AG08395 (cell line): Measurements from ENCODE around the gene LSM4.
A peak's percentile ranks its signal among the peaks of the same experiment; 100 is the strongest.
"Not testable (repeated sequence)": the region's sequence is repeated elsewhere in the genome, so short reads cannot be mapped to it uniquely, and the experiment has no call there.

Source experiments
- DNase-seq: peaks from one replicate; pipeline ENCODE4 v3.0.0; 2012; ENCODE audit warnings: mixed read lengths, low spot score

LSM4 gene

DNA sequence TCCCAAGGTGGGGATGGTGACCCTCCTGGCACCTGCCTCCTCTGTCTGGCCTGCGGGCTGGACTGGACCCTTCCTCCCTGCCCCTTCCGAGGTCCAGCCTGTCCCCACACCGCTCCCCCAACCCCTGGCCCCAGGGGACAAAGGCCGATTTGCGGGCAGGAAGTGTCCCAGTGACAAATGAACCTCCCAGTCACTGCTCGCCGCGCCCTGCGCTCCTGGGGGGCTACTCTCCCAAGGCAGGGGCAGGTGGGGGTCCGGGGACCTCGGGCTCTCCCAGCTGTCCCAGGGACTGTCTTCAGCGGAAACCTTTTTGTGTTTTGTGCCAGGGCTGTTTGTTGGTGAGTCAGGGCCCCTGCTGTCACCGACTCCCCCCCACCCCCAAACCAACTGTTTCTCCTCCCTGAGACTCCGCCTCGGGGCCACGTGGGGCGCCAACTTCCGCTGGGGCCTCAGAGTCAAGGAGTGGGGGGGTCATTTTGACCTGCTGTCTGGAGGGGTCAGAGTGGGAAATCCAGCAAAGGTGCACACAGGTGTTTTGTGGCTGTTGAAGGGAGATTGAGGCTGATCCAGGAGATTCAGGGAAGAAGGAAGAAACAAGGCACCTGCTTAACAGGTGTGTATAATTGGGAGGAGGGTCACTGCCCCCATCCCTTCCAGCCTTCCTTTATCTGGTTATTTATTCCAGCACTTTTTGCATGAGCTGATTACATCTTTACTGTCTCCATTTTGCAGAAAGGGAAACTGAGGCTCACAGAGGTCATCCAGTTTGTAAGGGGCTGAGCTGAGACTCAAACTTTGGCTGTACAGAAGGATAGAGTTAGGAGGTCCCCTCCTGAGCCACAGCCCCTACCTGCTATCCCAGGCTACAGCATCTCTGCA lies 18.4 kb upstream of the LSM4 start:
- peak; percentile 76 for DNase-seq

DNA sequence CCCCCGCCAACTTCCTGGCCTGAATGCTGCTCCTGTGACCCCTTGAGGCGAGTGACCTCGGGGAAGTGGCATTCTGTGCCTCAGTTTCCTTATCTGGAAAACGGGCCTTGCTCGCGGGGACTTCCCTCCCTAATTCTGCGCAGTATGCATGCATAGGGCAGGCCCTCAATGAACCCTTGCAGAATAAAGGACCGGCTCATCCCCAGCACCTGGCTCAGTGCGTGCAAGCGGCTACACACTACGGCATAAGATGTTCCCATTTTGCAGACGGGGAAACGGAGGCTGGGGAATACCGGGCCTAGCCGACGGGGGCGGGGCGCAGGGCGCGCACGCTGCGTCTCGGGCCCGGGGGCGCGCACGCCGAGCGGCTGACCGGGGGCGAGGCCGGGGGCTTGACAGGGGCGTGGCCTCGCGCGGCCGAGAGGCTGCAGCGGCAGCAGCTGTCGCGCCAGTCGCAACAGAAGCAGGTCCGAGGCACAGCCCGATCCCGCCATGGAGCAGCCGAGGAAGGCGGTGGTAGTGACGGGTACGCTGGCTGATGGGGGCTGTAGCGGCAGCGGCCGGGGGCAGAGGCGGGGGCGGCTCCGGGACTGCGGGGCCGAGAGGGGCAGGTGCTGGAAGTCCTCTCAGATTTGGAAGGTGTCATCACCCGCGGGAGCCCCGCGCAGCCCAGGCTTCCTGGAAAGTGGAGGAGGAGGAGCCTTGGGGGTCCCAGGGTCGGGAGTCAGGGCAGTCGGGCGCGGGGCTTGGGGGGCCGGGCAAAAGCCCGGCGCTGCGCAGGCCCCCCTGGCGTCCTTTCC lies 17.5 kb upstream of the LSM4 start, which contains the start of gene PGPEP1:
Gene PGPEP1, plus strand, starts transcription at position 409 of the 800 bp plus-strand sequence. Its CDS starts 84 bp downstream, at position 493.
- DNase-seq, result peak; percentile 88

DNA sequence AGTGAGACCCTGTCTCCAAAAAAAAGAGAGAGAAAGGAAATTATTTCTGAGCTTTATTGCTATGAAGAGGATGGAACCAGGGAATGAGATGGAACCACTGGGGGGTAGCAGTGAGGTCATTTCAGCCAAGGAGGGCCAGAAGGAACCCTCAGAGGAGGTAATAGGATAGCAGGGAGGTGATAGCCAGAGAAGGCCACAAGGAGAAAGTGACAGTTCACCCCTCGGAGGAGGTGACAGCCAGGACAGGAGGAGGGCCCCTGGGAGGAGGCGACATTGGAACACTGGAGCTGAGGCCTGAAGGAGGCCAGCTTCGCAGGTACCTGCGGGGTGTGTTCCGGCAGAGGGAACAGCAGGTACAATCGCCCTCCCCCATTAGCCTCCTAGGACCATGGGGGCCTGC lies 16.8 kb upstream of the LSM4 start:
- DNase-seq, result peak; percentile 38

DNA sequence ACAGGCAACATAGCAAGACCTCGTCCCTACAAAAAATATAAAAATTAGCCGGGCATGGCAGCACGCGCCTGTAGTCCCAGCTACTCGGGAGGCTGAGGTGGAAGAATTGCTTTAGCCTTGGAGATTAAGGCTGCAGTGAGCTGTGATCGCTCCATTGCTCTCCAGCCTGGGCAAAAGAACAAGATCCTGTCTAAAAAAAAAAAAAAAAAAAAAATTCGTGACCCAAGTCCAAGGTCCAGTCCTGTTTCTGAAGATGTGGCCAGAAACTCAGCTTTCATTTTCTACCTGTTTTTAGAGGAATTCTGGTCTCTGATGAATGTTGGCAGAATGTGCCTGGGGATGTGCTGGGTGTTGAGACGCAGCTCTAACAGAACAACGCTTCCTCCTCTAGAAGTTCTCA lies 15.7 kb upstream of the LSM4 start:
- no peak for DNase-seq

DNA sequence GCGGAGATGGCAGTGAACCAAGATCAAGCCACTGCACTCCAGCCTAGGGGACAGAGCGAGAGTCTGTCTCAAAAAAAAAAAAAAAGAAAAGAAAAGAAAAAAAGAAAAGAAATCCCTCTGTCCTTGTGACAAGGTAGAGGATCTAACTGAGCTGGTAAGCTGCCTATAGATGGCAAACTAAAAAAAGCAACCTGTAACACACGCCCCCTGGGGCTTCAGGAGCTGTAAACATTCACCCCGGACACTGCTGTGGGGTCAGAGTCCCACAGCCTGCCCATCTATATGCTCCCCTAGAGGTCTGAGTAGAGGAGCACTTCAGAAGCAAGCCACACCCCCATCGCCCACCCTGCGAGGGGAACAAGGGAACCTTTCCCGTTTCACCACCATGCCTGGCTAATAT lies 13.2 kb upstream of the LSM4 start:
- DNase-seq, result no peak

DNA sequence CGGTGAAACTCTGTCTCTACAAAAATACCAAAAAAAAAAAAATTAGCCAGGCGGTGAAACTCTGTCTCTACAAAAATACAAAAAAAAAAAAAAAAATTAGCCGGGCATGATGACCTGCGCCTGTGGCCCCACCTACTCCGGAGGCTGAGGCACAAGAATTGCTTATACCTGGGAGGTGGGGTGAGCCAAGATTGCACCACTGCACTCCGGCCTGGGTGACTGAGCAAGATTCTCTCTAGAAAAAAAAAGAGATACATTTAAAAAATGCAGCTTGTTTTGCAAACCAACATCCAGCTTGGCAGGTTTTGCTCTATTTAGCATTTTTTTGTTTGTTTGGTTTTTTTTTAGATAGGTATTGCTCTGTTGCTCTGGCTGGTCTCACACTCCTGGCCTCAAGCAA lies 10.8 kb upstream of the LSM4 start:
- DNase-seq, result no peak

DNA sequence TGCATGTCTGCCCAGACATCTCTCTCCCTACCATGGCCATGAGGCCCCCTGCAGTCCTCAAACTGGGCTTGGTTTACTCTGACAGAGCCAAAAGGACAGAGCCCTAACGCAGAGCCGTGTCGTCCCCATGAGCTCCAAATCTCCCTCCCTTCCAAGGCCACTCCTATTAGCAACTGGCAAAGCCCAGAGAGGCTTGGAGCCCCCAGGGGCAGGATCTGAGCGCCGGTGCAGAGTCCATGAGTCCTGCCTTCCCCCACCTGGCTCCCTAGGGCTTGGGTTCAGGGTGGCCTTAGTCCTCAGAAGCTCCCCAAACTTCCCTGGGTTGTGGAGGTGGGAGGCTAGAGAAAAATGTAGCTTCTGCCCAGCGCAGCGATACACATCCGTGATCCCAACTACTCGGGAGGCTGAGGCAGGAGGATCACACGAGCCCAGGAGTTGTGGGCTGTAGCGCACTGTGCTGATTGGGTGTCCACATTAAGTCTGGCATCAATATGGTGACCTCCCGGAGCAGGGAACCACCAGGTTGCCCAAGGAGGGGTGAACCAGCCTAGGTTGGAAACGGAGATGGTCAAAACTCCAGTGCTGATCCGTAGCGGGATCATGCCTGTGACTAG lies 10.1 kb upstream of the LSM4 start:
- no peak for DNase-seq

DNA sequence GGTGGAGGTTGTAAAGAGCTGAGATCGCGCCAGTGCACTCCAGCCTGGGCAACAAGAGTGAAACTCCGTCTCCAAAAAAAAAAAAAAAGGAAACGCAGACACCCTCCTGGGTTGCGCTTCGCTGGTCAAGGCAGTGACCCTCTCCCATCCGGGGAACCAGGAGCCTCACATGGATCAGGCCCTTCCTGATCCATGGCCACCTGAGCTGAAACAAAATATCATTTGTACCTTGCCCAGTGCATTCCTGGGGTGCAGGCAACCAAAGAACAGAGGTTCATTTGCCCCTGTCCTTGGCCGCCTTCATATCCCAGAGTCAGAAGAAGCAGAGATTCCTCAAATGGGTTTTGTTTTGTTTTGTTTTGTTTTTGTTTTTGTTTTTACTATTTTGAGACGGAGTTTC lies 8.0 kb upstream of the LSM4 start:
- no peak for DNase-seq

DNA sequence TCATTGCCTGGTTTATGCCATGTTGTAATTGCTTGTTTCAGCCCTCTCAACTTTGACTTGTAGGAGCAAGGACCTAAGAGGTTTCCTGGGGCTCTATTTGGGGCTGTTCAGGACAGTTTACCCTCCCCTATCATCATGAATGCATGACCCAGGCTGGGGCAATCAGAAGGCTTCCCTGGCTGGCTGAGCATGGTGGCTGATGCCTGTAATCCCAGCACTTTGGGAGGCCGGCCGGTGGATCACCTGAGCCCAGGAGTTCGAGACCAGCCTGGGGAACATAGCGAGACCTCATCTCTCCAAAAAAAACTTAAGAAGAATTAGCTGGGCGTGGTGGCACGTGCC lies 6.1 kb upstream of the LSM4 start:
- DNase-seq, result no peak

DNA sequence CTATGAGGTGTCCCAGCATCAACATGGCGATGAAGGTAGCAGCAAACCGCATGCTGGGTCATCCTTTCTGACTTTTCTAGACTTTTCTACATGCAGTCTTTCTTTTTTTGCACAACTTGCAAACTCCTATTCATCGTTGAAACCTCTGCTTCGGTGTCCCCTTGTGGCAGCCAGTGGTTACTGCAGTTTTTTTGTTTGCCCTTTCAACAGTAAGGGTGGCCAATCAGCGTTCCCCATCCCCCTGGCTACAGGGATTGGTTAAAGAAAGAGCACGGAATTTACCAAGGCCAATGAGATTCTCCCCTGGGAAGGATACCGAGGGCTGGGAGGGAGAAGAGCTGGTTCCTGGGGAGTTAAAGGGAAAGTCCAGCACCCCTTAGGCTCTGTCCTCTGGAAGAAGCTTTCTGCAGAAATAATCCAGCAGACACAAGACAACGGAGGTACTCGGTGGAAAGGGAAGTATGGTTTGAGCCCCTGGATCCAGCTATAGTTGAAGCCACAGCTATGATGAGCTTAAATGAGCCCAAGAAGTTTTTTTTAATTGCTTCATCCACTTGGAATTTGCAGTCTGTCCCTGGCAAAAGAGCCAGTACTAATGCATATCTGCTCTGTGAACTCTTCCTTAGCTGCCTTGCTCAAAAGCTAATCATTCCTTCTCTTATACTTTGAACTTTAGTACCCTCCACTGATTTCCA lies 5.6 kb upstream of the LSM4 start:
- peak; percentile 100 for DNase-seq

DNA sequence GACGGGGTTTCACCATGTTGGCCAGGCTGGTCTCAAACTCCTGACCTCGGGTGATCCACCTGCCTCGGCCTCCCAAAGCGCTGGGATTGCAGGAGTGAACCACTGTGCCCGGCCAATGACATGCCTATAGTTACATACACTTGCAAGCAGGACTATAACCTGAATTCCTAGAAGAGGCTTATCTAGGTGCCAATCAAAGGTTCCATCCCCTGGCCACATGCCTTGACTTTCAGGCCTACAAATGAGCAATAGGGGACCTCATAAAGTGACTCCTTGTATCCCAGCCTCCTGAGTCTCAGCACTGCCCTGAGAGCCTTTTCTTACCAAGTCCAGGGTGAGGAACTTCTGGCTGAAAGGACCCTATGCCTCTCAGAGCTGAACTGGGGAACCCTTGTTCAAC lies 3.9 kb upstream of the LSM4 start:
- no peak for DNase-seq

DNA sequence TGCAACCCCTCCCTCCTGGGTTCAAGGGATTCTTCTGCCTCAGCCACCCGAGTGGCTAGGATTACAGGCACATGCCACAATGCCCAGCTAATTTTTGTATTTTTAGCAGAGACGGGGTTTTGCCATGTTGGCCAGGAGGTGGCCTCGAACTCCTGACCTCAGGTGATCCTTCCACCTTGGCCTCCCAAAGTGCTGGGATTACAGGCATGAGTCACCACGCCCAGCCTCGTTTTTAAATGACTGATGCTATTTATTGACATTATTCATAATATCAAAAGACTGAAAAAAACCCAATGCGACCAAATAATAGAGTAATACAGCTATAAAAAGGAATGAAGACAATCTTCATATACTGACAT lies 1.5 kb upstream of the LSM4 start:
- not testable (repeated sequence) for DNase-seq

DNA sequence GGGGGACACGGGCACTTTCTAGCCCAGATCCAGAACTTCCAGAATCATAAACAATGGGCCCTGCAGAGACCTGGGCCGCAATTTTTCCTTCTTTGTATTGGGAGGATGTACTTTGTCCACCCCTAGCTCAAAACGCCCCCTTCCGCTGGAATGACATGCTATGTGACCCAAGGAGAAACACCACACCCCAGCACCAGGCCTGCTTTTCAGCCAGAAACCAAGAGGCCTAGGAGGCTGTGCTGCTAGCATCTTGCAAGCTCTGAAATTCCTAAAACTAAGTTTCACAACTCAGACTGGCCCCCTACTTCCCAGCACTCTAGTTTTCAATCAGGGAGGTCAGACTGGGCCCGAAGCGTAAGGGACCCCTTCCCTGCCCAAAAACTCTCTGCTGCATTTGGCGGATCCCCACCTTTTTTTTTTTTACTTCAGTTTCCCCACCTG lies 538 bp downstream of the LSM4 start:
- DNase-seq, result peak; percentile 75

DNA sequence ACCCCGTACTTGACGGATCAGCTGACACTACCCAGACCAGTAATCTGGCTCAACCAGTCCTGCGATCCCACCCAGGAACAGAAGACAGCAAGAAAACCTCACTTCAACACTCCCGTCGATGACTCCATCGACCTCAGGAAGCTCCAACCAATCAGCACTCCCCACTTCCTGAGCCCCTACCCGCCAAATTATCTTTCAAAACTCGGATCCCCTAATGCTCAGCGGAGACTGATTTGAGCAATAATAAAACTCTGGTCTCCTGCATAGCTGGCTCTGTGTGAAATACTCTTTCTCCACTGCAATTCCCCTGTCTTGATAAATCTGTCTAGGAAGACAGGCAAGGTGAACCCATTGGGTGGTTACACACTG lies 1.2 kb downstream of the LSM4 start:
- DNase-seq, result no peak

DNA sequence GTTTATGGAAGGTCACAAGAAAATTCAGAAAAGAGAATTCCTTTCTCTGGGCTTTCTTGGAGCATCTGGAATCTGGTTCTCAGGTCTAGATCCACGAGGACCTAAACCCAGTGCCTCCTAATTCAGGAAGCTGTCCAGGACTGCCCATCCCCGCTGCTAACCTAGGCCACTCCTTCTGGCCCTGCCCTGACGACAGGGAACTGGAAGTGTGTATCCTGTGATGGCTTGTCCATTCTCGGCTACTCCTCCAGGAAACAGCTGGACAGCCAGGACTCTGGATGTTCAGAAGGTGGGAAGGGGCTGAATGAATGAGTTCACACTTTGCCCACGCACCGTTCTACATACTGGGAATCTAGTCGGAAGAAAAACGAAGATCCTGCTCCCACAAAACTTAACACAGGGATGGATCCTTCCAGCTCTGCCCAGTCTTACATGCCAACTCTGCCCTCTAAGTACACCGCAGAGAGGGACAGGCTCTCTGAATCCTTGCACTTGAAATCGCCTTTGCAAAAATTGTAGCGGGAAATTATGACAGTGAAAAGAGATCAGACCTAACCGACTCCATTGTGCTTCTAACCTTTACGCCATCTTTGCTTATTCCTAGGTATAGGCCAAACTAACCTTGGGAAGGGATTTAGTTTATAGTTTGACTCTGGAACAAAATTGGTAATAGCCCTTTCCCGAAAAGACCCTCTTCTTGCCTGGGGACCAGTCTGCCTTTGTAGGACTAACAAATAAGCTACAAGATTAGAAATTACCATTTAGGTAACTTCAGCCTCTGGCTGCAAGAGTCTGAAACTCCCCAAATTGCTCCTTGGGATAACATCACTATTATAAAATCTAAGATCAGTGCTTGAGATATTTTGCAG lies 1.8 kb downstream of the LSM4 start:
- no peak for DNase-seq

DNA sequence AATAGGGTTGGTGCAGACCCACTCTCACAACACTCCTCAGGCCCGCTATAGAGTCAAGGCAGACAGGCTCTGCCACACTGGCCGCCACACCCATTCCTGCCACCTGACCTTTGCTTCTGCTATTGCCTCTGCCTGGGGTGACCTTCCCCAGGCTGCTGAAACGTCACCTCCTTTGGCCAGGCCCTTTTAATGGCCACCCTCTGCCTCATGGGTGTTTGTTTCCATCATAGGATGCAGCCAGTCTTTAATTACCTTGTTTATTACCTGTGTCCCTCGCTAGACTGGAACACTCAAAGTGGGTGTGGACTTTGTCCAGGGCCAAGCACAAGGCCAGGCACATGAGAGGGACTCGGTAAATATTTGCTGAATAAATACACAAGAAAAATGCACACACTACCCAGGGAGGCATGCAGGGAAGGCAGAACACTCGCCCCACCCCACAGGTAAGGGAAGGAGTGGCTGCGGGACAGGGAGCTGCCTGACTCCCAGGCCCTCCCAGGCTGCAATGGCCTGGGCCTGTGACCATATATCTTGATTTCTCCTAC lies 3.2 kb downstream of the LSM4 start:
- no peak for DNase-seq

DNA sequence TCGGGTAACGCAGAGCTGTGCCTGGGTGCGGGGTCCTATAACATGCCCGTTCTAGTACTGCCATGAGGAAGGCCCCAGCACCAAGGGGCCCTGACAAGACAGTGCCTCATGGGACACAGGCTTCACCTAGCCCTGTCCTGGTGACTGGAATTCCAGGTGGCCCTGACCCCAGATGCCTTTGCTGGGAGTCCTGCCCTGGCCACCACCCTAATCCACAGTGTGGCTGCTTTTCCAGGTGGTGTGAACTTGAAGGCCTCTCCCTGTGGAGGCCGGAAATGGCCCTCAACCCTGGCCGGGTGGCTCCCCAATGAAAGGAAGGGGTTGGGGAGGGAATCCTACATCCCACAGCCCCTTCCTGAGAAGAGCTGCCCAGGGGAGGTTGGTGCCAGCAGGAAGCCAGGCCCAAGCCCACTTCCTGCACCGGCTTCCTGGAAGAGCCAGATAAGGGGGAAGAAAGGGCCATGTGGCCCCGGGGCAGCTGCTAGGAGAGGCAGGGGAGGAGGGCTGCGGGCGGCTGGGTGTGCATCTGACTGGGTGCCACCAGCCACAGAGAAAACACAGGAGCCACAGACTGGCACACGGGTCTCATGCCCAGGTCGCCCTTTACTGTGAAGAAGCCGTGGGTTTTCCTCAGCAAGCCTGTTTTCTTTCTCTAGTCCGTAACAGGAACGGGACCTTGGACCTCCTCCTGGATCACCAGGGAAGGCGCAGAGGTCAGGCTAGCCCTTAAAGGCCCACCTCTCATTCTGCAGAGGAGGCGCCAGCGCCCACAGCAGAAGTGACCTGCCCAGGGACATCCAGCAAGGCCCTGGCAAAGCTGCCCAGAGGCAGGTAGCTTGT lies 4.7 kb downstream of the LSM4 start:
- no peak for DNase-seq

DNA sequence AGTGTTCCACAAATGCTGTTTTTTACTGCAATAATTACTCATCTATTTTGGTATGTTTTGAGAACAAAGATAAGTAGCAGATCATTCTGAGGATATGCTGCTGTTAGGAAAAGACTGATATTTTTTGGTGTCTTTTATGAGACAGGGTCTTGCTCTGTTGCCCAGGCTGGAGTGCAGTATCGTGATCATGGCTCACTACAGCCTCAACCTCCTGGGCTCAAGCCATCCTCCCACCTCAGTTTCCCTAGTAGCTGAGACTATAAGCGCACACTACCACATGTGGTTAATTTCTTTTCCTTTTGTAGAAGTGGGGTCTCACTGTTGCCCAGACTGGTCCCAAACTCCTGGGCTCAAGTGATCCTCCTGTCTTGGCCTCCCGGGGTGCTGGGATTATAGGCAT lies 9.5 kb downstream of the LSM4 start:
- DNase-seq, result no peak

DNA sequence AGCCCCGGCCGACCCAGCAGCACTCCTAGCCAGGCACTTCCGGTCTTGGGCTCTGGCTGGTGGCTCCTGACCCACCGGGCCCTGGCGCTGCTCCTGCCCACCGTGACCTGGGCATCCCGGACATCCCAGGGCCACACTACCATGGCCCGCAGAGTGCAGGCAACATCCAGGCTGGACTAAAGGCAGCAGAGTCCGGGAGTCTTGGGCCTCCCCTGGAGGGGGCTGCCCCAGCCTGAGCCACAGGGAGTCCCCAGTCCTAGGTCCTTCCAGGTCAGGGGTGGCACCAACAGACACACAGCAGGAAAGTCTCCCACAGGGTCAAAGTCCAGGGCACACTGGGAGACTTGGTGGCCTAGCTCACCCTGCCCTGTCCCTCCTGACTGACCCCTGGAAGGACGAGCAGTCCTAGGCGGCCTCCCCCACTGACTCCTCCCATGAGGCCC lies 10.8 kb downstream of the LSM4 start:
- no peak for DNase-seq

DNA sequence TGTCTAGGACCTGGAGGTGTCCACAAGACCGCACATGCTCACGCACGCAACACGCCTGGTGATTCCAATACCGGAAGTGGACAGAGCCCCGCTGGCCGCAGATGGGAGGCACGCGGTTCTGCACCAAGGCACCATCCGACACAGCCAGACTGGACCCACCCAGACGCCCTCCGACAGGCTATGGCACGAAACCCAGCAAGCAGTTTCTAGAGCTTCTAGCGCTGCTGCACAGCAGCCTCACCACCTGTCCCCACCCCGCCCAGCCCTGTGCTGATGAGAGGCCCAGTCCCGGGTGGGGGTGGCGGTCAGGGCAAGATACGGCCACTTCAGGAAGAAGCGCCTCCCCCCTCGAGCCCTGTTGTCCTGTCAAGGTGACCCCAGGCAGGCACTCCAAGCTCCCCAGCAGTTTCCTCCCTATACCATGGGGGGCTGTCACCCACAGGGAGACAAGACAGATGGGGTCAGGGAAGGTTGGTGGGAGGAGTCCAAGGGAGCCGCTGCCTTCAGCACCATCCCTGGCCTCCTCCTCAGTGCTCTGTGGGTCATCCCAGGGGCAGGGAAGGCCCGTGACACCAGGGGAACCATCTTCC lies 11.3 kb downstream of the LSM4 start:
- DNase-seq, result no peak
